ENCODE measurements around the gene PRDX5. TPM values are rescaled to one million over a fixed set of nuclear protein-coding genes. Genes with fewer than 3 reads are reported as not detected.

Gene PRDX5
- total and polyA plus RNA-seq, 9 of the 15 experiments (the other 6 are each of a cell fraction or from before 2014, with no cell fraction given) = 40.8 to 327 (median 204) TPM

- FAIRE-seq (no peak), ATAC-seq (no peak), DNase-seq (ENCODE audit: extremely low read depth in 1 of 4, low spot score in 3 of 4) (no peak)
- TF ChIP-seq HNRNPL (IDR thresholded peaks at IDR 0.05; ENCODE audit: low read depth, low read length) = 0 out of 2 replicates have a peak, but pooled peaks have one; percentile 19
- TF ChIP-seq ZNF740 (CRISPR knock-in tag; IDR thresholded peaks at IDR 0.05) = no peak
- no peak for TF ChIP-seq ZNF740 (tag; IDR thresholded peaks at IDR 0.05)
- TF ChIP-seq NCOA4 (IDR thresholded peaks at IDR 0.05; ENCODE audit: partially characterized antibody) = no peak
- peaks cover 33 to 50% of the 10 kb centered on the region in 2 experiments; a peak in 4 of 5 replicates for H3K27me3 ChIP-seq (ENCODE audit: control insufficient read depth in 2 of 2, insufficient read depth in 2 of 2, low read length in 2 of 2)
- peaks cover 0 to 40% of the 10 kb centered on the region in 2 experiments; a peak in 2 of 5 replicates for H3K4me1 ChIP-seq (replicated peaks in 1 of 2; ENCODE audit: control insufficient read depth in 2 of 2, insufficient read depth in 2 of 2, low read length in 2 of 2)
- no peak overlapping the region for H2AFZ ChIP-seq (ENCODE audit: low read depth, low read length)
- no peaks in the 10 kb centered on the region for H3K79me2 ChIP-seq (ENCODE audit: control insufficient read depth, insufficient read depth, low read length)
- POLR2A ChIA-PET = interaction anchor here (0.6 kb wide), 1 partner anchor 142 kb away, joined by 4 read pairs; no protein-coding TSS in a partner anchor
- H3K9me1 ChIP-seq (ENCODE audit: control insufficient read depth, insufficient read depth, low read length) = no peaks in the 10 kb centered on the region
- H3K9me3 ChIP-seq (replicated peaks; ENCODE audit: control insufficient read depth, insufficient read depth, low read depth, low read length) = no peaks in the 10 kb centered on the region
- H3K36me3 ChIP-seq (ENCODE audit: control insufficient read depth, insufficient read depth, low read length) = no peaks in the 10 kb centered on the region
- peak overlapping the region in 1 of 2 experiments; percentile 26; a peak in 1 of 4 replicates for H3K9ac ChIP-seq (ENCODE audit: insufficient read depth in 1 of 2, low read depth in 2 of 2, low read length in 2 of 2)
- BruUV-seq (replicated peaks) = no TSS peak
- no peak overlapping the region for H3K4me3 ChIP-seq
- no peaks in the 10 kb centered on the region for H4K20me1 ChIP-seq (replicated peaks; ENCODE audit: control insufficient read depth, insufficient read depth, low read length)
- no peak overlapping the region for H3K27ac ChIP-seq (ENCODE audit: extremely low read depth, low read depth, low read length)
- in situ Hi-C loops (cut with MboI) (no loop called here), intact Hi-C loops (cut with micrococcal nuclease) (no loop called here)
- H3K4me2 ChIP-seq (ENCODE audit: insufficient read depth, low read length) = no peak overlapping the region
- CTCF ChIA-PET (ENCODE audit: low intra/inter-chr PET ratio) = no interaction called here
- 18% methylated on average over 36 of the region's 96 CpGs for WGBS (ENCODE audit: insufficient coverage, low coverage, missing lambda C conversion rate)
These were observed 26.0 kb upstream of the PRDX5 start for GRCh38 chr11:64291752-64292459.
